K562 (cell line): ENCODE measurements around the gene NMNAT3. TPM values are rescaled to one million over a fixed set of nuclear protein-coding genes. Genes with fewer than 3 reads are reported as not detected.

Experiments used
- ATAC-seq: fragments of 200-7000 bp; cut with Tn5 transposase; 3 replicates; pipeline ENCODE4 v1.9.1; 2020; ENCODE audit warnings: moderate library complexity
- BruUV-seq: library from RNA; stranded (reverse); fragments of 400-500 nt; replicated peaks from 2 replicates; lab custom pipeline; 2021; lab: Mats Ljungman, UMichigan
- CTCF ChIA-PET: fragments of 300-600 bp; formaldehyde crosslinking; extraction: SDS; loops from one replicate; lab custom pipeline; 2021; ENCODE audit warnings: low intra/inter-chr PET ratio; lab: Yijun Ruan, JAX
- POLR2A ChIA-PET: fragments of 300-600, 350-650 bp; sonication (Branson Sonifier 250); formaldehyde crosslinking; extraction: SDS; loops from one replicate; lab custom pipeline; 2021; ENCODE audit warnings: antibody characterized with exemption, inconsistent platforms; lab: Yijun Ruan, JAX
- DNase-seq, 4 experiments: peaks; one replicate each; pipeline versions ENCODE4 v3.0.0 to v3.0.0-alpha.2; 2011 to 2018; ENCODE audit warnings: low spot score in 3 of 4, mixed read lengths in 3 of 4; ENCODE audit errors: extremely low read depth in 1 of 4
- FAIRE-seq: peaks from 2 replicates; lab custom pipeline; 2011; peaks lifted over from hg19 to GRCh38; lab: Jason Lieb, UNC
- H2AFZ ChIP-seq: 2 replicates; pipeline ENCODE4 v1.6.0; 2011; ENCODE audit warnings: low read depth, low read length, control low read depth, inconsistent platforms
- H3K27ac ChIP-seq: fragments of 200-600 bp; 3 replicates; pipeline ENCODE4 v1.8.0; 2011; ENCODE audit warnings: low read depth, mild to moderate bottlenecking, control low read depth, inconsistent platforms, low read length, moderate library complexity, mixed read lengths; ENCODE audit errors: extremely low read depth
- H3K27me3 ChIP-seq, 2 experiments: fragments of 300-600 bp in 1 of 2; 2 replicates in 1 of 2; 3 replicates in 1 of 2; pipeline versions ENCODE4 v1.6.0 to v1.8.0; 2011; ENCODE audit warnings: inconsistent platforms in 2 of 2, low read length in 2 of 2, mild to moderate bottlenecking in 1 of 2, mixed read lengths in 1 of 2, moderate library complexity in 1 of 2; ENCODE audit not compliant: control insufficient read depth in 2 of 2, insufficient read depth in 2 of 2
- H3K36me3 ChIP-seq: fragments of 300-600 bp; 3 replicates; pipeline ENCODE4 v1.8.0; 2011; ENCODE audit warnings: mild to moderate bottlenecking, low read length, inconsistent platforms; ENCODE audit not compliant: control insufficient read depth, insufficient read depth
- H3K4me1 ChIP-seq, 2 experiments: fragments of 200-600 bp in 1 of 2; replicated peaks in 1 of 2; 2 replicates in 1 of 2; 3 replicates in 1 of 2; pipeline versions ENCODE4 v1.5.1 to v1.8.0; 2011; ENCODE audit warnings: inconsistent platforms in 2 of 2, low read length in 2 of 2, mild to moderate bottlenecking in 1 of 2, mixed read lengths in 1 of 2, moderate library complexity in 1 of 2; ENCODE audit not compliant: control insufficient read depth in 2 of 2, insufficient read depth in 2 of 2
- H3K4me2 ChIP-seq: 2 replicates; pipeline ENCODE4 v1.6.1; 2011; ENCODE audit warnings: low read length, control low read depth, inconsistent platforms, mixed read lengths; ENCODE audit not compliant: insufficient read depth
- H3K4me3 ChIP-seq: fragments of 200-600 bp; sonication (generic), shearing (Covaris generic); 2 replicates; pipeline ENCODE4 v1.5.1; 2016; ENCODE audit warnings: control low read depth, inconsistent platforms
- H3K79me2 ChIP-seq: fragments of 200-600 bp; 3 replicates; pipeline ENCODE4 v1.8.0; 2011; ENCODE audit warnings: low read length, inconsistent platforms; ENCODE audit not compliant: control insufficient read depth, insufficient read depth
- H3K9ac ChIP-seq, 2 experiments: 2 replicates each; pipeline versions ENCODE4 v1.6.0 to v1.6.1; 2011; ENCODE audit warnings: low read depth in 2 of 2, low read length in 2 of 2, control low read depth in 1 of 2, inconsistent platforms in 1 of 2, mild to moderate bottlenecking in 1 of 2, mixed read lengths in 1 of 2; ENCODE audit not compliant: insufficient read depth in 1 of 2
- H3K9me1 ChIP-seq: one replicate; pipeline ENCODE4 v1.6.0; 2011; ENCODE audit warnings: inconsistent platforms, mild to moderate bottlenecking, low read length, moderate library complexity; ENCODE audit not compliant: control insufficient read depth, insufficient read depth
- H3K9me3 ChIP-seq: replicated peaks from 2 replicates; pipeline ENCODE4 v1.5.1; 2011; ENCODE audit warnings: low read depth, low read length, inconsistent platforms; ENCODE audit not compliant: control insufficient read depth, insufficient read depth
- H4K20me1 ChIP-seq: replicated peaks from 2 replicates; pipeline ENCODE4 v1.6.1; 2011; ENCODE audit warnings: low read length, inconsistent platforms, mixed read lengths; ENCODE audit not compliant: control insufficient read depth, insufficient read depth
- E2F3 ChIP-seq: fragments of 250-450 bp; sonication (Bioruptor Pico); IDR thresholded peaks from 2 replicates; pipeline ENCODE4 v1.4.0; 2020; ENCODE audit warnings: mild to moderate bottlenecking
- PYGO2 ChIP-seq: fragments of 450-650 bp; IDR thresholded peaks from 2 replicates; pipeline ENCODE4 v1.6.1; 2016; ENCODE audit warnings: mild to moderate bottlenecking, missing genetic modification characterization, moderate library complexity, missing compliant biosample characterization
- SMAD1 ChIP-seq: fragments of 150-350 bp; IDR thresholded peaks from 2 replicates; pipeline ENCODE4 v1.6.1; 2014; ENCODE audit warnings: low read length, low read depth; ENCODE audit not compliant: partially characterized antibody
- TEAD4 ChIP-seq, 2 experiments: sonication (generic) in 1 of 2; formaldehyde crosslinking in 1 of 2; IDR thresholded peaks; 2 replicates each; pipeline versions ENCODE4 v1.6.1 to v1.8.0; 2012 to 2022; ENCODE audit warnings: borderline replicate concordance in 1 of 2, inconsistent platforms in 1 of 2, low read length in 1 of 2, mild to moderate bottlenecking in 1 of 2, missing genetic modification reagents in 1 of 2
- TSHZ1 ChIP-seq: fragments of 250-450 bp; sonication (Bioruptor Pico); IDR thresholded peaks from 2 replicates; pipeline ENCODE4 v1.4.0; 2020; ENCODE audit warnings: mild to moderate bottlenecking, moderate library complexity
- VEZF1 ChIP-seq: fragments of 200-800 bp; sonication (Bioruptor generic); IDR thresholded peaks from 2 replicates; pipeline ENCODE4 v1.6.1; 2017; ENCODE audit warnings: missing genetic modification characterization, missing compliant biosample characterization
- ZNF253 ChIP-seq: fragments of 250-450 bp; sonication (Bioruptor Pico); conservative IDR thresholded peaks from 2 replicates; pipeline ENCODE4 v1.6.1; 2021; ENCODE audit warnings: mild to moderate bottlenecking
- ZNF445 ChIP-seq: fragments of 250-450 bp; sonication (Bioruptor Pico); IDR thresholded peaks from 2 replicates; pipeline ENCODE4 v1.4.0; 2020; ENCODE audit warnings: low read depth, mild to moderate bottlenecking, moderate library complexity
- ZSCAN32 ChIP-seq: fragments of 450-650 bp; formaldehyde crosslinking; IDR thresholded peaks from 2 replicates; pipeline ENCODE4 v1.4.0; 2020; ENCODE audit warnings: mild to moderate bottlenecking, moderate library complexity
- WGBS: fragments of 100-300 bp; shearing (Covaris generic); methylation state at CpG from one replicate; pipeline ENCODE4 v1.1.6; 2016; ENCODE audit warnings: low coverage, mixed read lengths; ENCODE audit not compliant: insufficient coverage; ENCODE audit errors: missing lambda C conversion rate; 5-methylcytosine and 5-hydroxymethylcytosine counted together
- in situ Hi-C: fragments of 300-500 bp; cut with MboI; formaldehyde crosslinking; loops from 4 replicates; pipeline ENCODE4 v1.15.0; 2018; ENCODE audit warnings: inconsistent platforms, mixed read lengths
- intact Hi-C: fragments of 100-400 bp; cut with micrococcal nuclease; formaldehyde crosslinking; loops from 2 replicates; pipeline ENCODE4 v1.14.2; 2022
- polyA plus RNA-seq, 8 experiments: library from polyadenylated mRNA; depleted of rRNA in 4 of 8; stranded (reverse) in 5 of 8; unstranded in 3 of 8; fragments of >200 nt; fragmentation: Nextera tagmentation in 2 of 8; fragmentation: Illumina TruSeq in 1 of 8; extraction: Ambion mirVana in 2 of 8; extraction: Trizol in 1 of 8; gene quantifications; 2 replicates each; pipeline versions ENCODE4 v1.2.1 to v1.2.3, GENCODE V29; 2011 to 2014; ENCODE audit warnings: inconsistent platforms in 1 of 8, missing spikeins in 1 of 8
- total RNA-seq, 7 experiments: library from RNA; depleted of rRNA in 6 of 7; stranded (reverse); fragments of >200 nt in 6 of 7; fragmentation: Illumina TruSeq in 2 of 7; extraction: Trizol in 2 of 7; gene quantifications; 2 replicates each; pipeline versions ENCODE4 v1.2.1 to v1.2.3, GENCODE V29; 2011 to 2021; ENCODE audit warnings: low replicate concordance in 1 of 7

Gene NMNAT3
- total and polyA plus RNA-seq, 9 of the 15 experiments (the other 6 are each of a cell fraction or from before 2014, with no cell fraction given) = 2.3 to 12.5 (median 6.6) TPM

GRCh38 chr3:139721370-139721769 is 43.6 kb upstream of the NMNAT3 start:
- Histone ChIP-seq H3K27ac (no peak overlapping the region), H3K4me1 (no peaks in the 10 kb centered on the region), H3K36me3 (no peaks in the 10 kb centered on the region), H3K4me2 (no peak overlapping the region), H3K9me3 (no peaks in the 10 kb centered on the region), H3K27me3 (peaks cover 0 to 4% of the 10 kb centered on the region in 2 experiments; a peak in 1 of 5 replicates), H3K9ac (no peak overlapping the region), H3K4me3 (no peak overlapping the region), H2AFZ (no peak overlapping the region), H4K20me1 (no peaks in the 10 kb centered on the region), H3K79me2 (no peaks in the 10 kb centered on the region), H3K9me1 (no peaks in the 10 kb centered on the region)
- TF ChIP-seq ZNF253 (CRISPR knock-in tag) (no peak), TSHZ1 (no peak), VEZF1 (CRISPR knock-in tag) (no peak), ZSCAN32 (CRISPR knock-in tag) (no peak), SMAD1 (no peak), E2F3 (CRISPR knock-in tag) (no peak), ZNF445 (CRISPR knock-in tag) (no peak), PYGO2 (no peak), TEAD4 (IDR thresholded peaks at IDR 0.05; ENCODE audit: low read length) (no peak), TEAD4 (CRISPR knock-in tag; IDR thresholded peaks at IDR 0.05; ENCODE audit: borderline replicate concordance) (no peak)
- BruUV-seq = no TSS peak
- ATAC-seq (no peak), DNase-seq (no peak), FAIRE-seq (no peak)
- in situ Hi-C loops (no loop called here), intact Hi-C loops (no loop called here)
- 0% methylated on average over 1 of the region's 1 CpG for WGBS
- ChIA-PET CTCF (no interaction called here), POLR2A (interaction anchor here (0.6 kb wide), 1 partner anchor 380 kb away, joined by 3 read pairs; no protein-coding TSS in a partner anchor)
